ENCODE results near the gene MRNIP.

MRNIP gene

DNA sequence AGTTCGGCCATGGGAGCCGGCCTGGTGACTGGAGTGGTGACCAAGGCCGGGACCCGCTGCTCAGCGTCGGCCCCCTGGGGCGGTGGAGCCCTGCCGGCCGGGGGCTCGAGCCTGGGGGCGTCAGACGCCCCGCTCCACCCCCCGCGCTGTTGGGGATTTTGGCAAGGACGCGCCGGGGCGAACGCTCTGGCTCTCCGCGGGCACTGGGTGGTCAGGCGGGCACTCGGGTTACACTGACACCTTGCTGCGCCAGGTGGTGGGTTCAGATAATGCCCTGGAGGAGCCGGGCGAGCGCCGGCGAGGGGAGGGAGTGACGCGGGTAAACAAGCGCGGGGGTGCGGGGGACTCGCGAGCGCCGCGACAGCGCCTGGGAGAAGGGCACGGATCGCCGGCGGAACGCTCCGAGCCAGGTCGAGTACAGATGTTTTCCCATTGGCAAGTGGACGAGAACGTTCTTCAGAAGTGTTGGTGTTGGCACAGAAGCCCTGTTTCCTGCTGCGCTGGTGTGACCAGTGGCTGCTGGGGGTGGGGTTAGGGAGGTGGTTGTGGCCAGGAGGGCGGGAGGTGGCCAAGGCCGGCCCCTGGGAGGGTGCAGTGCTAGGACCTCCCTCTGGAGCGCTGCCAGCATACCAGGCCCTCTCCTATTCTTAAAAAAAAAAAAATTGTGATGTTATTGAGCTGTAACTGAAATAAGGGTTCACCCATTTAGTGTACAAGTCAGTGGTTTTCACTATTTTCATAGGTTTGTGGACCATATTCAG, 37.1 kb downstream of the MRNIP start:
- DNase-seq (ENCODE audit: low read depth, low spot score): peak; percentile 96

DNA sequence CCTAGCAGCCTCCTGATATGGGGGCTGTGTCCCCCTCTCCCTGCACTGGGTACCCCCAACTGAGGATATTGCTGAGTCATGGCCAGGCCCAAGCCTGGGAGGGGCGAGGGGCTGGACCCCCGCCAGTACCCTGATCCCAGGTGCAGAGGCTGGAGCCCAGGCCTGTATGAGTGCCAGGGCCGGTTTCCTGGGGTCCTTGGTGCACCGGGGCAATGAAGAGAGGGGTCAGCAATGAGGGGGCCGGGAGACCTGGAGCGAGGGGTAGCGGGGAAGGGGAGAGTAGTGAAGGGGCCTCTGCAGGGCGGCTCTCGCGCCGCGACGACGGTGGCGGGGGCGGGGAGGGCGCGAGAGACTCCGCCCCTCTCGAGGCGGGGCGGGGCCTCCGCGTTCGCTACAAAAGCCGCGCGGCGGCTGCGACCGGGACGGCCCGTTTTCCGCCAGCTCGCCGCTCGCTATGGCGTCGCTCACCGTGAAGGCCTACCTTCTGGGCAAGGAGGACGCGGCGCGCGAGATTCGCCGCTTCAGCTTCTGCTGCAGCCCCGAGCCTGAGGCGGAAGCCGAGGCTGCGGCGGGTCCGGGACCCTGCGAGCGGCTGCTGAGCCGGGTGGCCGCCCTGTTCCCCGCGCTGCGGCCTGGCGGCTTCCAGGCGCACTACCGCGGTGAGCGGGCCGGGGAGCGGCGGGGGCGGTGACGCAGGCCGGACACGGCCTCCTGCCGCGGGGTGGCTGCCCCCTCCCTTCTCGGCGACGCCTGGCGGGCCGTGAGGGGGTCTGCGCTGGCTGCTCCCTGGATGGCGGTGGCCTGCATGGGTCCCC, 37.9 kb downstream of the MRNIP start, which contains the start of gene SQSTM1:
TSS of gene SQSTM1 (plus strand) at position 423 of the 815 bp plus-strand sequence. CDS start at position 455, 32 bp downstream.
- DNase-seq (ENCODE audit: low read depth, low spot score): peak; percentile 94

DNA sequence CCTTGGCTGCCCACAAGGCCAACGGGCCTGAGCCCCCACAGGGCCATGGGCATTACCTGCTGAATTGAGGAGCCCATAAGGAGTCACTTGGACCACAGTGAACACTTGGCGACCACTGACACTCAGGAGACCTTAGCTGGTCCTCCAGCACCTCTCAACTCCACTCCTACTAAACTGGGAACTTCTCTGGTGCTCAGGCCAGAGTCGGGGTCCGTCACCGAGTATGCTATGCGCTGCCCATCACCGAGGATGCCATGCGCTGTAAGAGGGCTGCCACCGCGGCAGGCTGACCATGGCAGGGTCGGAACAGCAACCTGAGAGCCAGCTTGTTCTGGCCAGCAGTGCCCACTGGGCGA, 38.5 kb downstream of the MRNIP start:
- DNase-seq (ENCODE audit: low read depth, low spot score): peak; percentile 35

DNA sequence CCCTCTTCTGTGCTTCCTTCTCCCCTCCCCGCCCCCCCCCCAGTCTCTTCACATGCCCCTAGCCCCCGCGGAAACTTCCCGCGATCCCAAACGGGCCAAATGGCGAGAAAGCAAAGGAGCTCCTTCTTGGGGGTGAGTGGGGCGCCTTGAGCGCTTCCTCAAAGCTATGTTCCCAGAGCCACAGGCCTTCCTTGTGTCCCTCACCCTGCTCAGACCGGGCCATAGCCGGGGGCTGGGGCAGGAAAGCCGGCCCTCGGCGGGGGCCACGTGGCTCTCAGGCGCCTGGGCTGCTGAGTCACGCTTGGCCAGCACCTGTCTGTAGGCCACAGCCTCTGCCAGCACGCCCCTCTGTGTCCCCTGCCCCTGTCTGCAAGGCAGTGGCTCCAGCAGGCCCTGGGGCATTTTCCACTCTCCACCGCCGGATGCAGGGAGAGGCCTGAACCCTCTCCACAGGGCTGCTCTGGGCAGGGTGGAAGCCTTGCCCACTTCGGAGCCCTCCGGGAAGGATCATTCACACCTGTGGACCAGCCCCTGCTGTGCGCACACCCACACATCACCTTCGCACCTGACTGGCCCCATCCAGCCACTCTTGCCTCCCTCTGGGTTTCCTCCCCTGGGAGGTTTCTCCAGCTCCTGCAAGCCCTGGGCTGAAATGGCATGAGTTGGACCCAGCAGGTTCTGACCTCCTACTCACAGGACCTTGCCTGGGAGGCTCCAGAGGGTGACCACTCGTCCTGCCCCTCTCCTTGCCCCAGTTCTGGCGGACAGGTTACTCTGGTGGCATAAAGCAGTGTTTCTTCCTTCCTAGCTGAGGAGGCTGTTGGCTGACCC, 39.1 kb downstream of the MRNIP start:
- peak; percentile 83 for DNase-seq (ENCODE audit: low read depth, low spot score)

DNA sequence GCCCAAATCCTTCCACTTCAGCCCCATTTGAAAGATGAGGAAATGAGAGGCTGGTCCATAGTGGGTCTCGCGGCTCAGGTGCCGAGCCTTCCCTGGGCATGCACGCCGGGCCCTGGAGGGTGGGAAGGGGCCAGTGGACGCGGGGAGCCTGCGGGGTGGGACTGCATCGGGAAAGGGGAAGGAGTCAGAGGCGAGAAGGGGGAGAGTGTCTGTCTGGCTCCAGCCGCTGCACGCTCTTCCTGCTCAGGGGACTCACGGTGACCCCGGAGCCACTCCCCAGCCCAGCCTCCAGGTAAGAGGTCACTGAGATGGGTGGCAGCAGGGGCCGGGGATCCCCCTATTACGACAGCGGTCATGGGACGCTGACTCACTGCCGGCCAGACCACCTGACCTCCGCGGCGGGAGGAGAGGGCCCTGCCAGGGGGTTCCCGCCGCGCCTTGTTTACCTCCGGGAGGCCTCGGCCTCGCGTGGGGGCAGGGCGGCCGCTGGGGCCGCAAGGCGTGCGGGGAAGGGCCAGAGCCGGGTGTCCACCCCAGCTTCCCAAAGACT, 39.8 kb downstream of the MRNIP start:
- DNase-seq (ENCODE audit: low read depth, low spot score): peak; percentile 98

DNA sequence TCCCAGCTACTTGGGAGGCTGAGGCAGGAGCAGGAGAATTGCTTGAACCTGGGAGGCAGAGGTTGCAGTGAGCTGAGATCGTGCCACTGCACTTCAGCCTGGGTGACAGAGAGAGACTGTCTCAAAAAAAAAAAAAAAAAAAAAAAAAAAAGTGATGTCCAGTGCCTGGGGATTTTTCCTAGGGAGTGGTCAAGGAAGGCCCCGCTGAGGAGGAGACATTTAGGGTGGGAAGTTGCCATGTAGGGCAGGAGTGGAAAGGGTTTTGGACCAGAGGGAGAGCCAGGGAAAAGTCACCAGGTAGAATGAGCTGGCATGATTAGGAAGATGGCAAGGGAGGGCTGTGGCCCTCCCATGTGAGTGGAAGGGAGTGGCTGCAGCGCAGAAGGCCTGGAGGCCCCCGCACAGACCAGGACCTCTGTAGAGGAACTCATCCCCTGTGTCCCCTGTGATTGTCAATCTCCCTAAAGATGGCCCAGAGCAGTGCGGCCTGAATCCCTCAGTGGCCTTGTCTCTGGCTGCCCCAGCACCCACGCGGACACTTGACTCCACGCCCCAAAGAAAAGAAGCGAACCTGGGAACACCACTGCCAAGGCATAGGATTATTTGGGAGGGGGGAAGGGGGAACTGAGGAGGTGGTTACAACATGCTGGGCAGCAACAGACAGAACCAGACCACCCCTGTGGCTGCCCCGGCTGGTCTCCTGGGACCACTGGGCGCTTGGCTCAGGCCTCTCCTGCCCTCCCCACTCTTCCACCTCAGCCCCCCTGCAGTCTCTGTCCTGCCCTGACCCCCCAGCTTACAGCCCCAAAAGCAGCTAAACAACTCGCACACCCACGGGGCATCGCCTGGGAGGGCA, 40.5 kb downstream of the MRNIP start:
- DNase-seq (ENCODE audit: low read depth, low spot score): no peak

DNA sequence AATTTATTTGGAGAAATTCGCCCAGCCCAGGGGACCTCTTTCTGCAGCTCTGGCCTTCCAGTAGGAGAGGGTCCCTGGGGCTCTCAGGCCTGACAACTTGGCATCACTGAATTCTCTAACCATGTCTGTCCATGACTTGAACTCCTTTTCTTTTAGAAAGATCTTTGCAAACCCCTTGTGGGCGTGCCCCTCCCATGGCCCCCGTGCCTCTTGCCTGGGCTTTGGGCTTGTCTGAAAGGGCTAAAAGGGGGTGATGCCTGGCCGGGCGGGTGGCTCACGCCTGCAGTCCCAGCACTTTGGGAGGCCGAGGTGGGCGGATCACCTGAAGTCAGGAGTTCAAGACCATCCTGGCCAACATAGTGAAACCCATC, 41.2 kb downstream of the MRNIP start:
- DNase-seq (ENCODE audit: low read depth, low spot score): no peak

DNA sequence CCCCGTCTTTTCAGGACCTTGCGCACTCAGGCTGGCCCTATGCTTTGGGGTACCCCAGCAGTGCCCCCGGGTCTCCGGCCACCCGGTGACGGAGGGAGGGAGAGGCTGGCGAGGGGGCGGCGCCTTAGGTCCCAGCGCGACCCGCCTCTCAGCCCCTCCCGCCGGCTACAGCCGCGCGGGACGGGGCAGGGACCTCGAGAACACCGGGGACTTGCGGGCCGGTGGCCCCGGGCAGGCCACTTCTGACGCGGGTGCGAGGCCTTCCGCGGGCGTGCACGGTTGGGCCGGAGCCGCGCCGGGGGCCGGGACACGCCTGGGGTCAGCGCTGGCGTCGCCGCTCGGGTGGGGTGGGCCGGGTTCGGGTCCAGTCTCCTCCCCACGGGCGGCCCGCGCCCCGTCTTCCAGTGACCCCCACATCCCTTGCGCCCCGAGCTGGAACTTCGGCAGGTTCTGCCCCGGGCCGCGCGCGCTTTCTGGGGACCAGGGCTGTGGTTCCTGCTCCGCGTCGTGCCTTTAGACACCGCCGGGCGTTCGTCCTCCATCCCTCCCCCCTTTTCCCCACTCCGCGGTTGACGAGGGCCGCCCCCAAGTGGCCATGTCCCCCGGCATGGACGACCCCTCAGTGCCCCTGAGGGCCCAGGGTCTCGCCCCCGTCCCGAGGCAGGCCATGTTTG, 41.7 kb downstream of the MRNIP start:
- peak; percentile 52 for DNase-seq (ENCODE audit: low read depth, low spot score)

DNA sequence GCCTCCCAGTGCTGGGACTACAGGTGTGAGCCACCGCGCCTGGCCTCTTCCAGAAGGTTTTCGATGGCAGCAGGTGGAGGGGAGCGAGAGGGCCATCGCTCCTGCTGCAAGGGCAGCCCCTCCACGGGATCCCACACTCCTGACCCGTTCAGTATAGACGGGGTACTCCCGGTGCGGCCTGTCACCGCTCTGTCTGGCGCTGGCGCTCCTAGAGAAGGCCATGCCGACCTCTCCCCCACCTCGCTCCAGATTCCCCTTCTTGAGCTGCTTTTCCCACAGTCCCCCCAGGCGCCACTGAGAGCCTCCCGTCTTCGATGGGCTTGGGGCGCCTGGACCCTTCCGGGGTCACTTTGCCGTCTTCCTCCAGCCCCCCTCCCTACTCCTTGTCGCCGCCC, 42.2 kb downstream of the MRNIP start:
- DNase-seq (ENCODE audit: low read depth, low spot score): no peak

DNA sequence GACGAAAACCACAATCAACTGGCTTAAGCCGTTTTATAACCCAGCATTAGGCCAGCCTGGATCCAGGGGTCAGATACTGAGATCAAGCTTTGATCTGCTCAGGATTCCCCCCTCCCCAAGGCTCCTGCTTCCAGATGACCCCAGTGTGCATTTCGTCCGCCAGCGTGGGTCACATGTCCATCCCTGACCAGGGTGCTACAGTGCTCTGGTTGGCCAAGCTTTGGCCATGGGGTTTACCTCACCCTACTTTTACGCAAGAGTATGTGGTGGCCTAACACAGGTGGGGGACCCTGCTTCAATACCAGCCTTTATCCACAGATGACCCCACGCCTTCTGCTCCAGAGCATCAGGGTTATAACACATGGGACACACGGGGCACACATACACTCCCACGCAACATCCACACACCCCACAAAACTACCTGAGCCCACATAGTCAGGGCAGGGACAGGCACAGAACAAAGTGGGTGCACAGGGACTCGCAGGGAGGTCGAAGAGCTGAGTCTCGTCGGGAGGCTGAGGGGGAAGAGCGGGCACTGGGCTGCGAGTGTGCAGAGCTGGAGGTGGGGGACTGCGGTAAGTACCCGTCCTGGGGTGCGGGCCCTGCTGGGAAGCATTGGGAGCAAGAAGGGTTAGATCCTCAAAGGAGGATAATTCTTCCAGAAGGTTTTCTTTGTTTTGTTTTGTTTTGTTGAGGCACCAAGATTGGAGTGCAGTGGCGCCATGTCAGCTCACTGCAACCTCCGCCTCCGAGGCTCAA, 42.9 kb downstream of the MRNIP start:
- DNase-seq (ENCODE audit: low read depth, low spot score): no peak

DNA sequence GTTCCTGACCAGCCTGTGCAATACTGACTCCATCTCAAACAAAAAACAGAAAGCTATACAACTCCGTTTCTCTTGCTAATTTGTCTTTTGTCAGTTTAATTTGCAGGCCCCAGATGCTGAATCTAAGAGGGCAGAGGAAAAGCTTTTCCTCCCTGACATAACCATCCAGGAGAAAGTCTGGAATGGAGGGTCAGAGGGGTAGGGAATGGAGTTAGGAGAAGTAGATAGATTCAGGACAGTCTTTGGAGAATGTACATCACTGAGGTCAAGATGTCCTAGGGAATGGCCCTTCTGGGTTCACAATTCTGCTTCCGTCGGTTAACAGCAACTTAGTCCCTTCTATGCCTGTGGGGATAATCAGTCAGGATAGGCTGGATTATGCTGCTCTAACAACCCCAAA, 44.5 kb downstream of the MRNIP start:
- no peak for DNase-seq (ENCODE audit: low read depth, low spot score)

DNA sequence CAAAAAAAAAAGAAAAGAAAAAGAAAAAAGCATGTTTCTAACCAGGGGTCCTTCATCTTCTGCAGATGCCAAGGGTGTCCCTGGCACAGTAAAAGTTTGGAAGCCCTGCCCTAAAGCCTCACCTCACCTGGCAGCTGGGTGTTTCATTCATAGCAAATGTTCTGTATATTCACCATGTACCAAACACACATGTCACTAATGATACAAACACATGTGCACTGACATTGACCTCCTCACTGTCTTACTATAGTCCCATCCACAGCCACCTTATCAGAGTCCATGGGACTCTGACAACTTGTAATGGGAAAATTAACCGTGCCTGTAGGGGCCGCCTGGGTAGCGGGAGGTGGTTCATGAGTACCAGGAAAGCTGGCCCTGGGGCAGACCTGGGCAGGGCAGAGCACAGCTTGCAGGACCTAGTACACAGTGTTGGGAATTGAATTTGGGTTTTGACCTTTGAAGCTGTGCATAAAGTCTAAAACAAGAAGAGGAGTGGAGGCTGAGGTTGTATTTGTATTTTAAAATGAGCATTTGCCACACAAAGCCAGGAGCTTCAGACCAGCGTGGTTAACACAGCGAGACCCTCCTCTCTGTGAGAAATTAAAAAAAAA, 45.5 kb downstream of the MRNIP start:
- DNase-seq (ENCODE audit: low read depth, low spot score): no peak

DNA sequence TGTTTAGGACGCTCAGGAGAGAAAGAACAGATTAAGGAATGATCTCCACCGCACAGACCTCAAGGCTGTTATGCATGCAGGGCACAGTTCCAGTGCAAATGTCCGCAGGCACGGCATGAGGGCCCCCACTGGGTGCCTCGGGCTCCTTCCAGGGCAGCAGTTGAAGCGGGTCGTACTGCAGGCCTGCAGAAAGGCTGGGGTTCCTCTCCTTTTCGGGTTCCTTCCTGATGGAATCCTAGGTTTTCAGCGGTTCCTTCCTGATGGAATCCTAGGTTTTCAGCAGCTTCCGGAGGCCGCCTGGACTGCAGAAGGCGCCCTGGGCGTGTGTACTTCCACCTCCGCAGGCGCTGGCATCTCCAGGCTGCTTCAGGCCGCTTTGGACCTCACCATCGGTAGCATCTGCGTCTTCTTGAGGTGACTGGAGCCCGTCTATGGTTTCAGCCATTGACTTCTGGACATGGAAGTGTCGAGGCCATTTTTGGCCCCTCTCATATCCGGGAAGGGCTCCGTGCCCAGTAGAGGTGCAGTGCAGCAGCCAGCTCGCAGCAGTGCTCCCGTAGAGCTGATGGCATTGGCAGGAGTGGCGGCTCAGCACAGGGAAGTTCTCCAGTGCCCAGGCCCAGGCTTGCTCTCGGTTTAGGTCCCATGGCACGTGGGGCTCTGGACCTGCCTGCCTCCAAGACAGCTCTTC, 46.3 kb downstream of the MRNIP start:
- DNase-seq (ENCODE audit: low read depth, low spot score): no peak

DNA sequence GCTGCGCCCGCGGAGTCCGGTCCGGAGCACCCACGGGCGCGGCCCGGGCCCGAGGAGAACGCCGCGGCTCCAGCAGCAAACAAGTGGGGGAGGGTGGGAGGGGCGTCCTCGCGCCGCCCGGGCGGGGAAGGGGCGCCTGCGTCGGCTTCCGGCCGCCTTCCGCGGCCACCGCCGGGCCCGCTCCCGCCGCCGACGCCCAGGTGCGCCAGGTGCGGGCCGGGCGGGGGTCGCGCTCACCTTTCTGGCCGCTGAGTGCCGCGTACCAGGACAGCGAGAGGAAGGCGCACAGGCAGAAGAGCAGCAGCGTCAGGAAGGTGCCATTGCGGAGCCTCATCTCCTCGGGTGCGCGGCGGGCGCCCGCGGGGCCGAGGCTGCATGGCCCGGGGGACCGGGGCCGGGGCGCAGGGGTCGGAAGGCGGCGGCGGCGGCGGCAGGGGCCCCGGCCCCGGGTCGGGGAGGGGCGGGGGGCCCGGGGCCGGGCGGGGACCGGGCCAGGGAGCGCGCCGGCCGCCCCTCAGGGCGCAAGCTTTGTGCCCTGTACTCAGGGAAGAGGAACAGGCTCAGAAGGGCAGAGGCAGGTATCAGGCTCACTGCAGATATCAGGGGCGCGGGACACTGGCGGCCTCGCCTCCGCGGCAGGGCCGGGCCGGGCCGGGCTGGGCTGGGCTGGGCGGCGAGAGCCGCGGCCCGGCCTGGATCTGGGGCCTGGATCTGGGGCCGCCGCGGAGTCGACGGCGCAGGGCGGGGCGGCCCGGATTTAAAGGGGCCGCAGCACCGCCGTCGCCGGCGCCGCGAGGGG, 52.2 kb downstream of the MRNIP start, which contains the start of gene MGAT4B:
TSS of gene MGAT4B (minus strand) at position 617 of the 799 bp plus-strand sequence. CDS start at position 334, 283 bp downstream.
- DNase-seq (ENCODE audit: low read depth, low spot score): peak; percentile 93

DNA sequence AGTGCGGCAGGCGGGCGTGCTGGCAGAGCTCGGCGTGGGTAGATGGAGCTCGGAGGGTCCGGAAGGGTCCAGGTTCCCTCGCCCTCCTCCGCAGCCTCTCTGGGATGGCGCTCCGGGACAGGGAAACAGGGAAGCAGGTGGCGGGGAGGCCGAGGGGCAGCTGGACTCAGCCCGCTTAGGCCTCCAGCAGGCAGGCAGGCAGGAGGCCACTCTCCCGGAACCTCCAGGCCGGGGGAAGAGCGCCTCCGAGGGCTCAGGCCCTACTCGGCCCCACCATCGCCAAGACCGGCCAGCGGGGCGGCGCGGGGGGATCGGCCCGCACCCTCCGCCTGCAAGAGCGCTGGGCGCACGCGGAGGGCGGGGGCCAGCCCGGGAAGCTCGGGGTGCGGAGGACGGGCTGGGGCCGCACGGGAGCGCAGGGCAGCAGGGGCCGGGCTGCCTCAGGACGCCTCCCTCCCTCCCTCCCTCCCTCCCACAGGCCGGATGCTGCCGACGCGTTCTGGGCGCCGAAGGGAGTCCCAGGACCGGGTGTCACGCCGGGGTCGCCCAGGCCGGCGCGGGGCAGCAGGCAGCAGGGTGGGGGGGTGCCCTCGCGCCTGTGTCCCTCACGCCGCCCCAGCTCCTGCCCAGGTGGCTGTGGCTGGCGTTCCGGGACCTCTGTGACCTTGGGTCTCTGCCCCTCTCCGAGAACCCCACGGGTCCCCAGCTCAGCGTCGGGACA, 52.9 kb downstream of the MRNIP start:
- DNase-seq (ENCODE audit: low read depth, low spot score): peak; percentile 67

DNA sequence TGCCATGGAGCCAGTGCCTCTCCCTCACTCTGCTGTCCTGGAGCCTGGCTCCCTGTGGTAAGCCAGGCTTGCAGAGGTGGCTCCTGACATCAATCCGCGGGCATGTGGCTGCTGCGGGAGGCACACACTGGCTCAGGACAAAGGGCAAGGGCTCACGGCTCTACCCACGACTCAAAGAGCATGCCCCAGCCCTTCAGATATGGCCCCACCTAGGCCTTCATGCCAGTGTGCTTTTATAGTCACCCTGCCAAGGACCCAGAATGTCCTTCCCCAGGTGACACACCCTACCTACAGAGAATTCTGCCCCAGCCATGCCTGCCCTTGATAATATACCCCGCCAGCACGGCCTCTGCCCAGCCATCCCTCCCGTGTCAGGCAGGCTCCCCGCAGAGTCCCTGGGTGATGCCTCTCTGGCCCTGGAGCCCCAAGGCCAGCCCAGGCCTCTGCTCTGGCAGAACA, 53.5 kb downstream of the MRNIP start:
- DNase-seq (ENCODE audit: low read depth, low spot score): no peak

DNA sequence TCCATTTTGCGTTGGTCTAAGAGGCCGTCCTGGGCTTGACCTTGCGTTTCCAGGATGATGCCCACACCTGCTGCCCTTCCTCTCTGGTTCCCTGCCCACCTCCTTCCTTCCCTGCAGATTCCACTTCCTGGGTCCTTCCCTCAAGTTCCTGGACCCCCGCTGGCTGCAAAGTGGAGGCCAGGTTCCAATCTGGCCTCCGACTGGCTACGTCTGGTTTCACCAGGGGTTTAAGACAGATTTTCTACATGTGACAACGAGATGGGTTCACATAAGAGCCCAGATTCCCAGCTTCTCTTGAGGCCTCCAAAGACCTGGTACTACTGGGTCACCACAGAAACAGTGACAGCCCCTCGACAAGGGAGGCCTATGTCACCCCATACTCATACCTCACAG, 54.1 kb downstream of the MRNIP start:
- DNase-seq (ENCODE audit: low read depth, low spot score): no peak

Data from astrocyte of the hippocampus (primary cell).